Measurements from ENCODE around the gene TTC31.

- no peak for TF ChIP-seq POLR2A (IDR thresholded peaks at IDR 0.05; ENCODE audit: low read depth, low read length)
- TF ChIP-seq TAF1 (IDR thresholded peaks at IDR 0.05; ENCODE audit: low read depth, low read length): no peak
- no peak for TF ChIP-seq POLR2AphosphoS5 (IDR thresholded peaks at IDR 0.05; ENCODE audit: low read depth, low read length)
- no peak for TF ChIP-seq SPI1 (IDR thresholded peaks at IDR 0.05; ENCODE audit: low read depth, low read length)
- TF ChIP-seq PAX5 (IDR thresholded peaks at IDR 0.05; ENCODE audit: insufficient read depth, low read length, severe bottlenecking): no peak
These were observed 43.5 kb upstream of the TTC31 start for GRCh38 chr2:74439373-74439772.
